GM08714 (cell line): ENCODE data around the gene ITGB5.

Experiments used
- H3K4me3 ChIP-seq: fragments of 200-500 bp; sonication (Bioruptor generic); 2 replicates; pipeline ENCODE4 v1.5.1; 2014; ENCODE audit warnings: mild to moderate bottlenecking, low read length, inconsistent platforms
- ZNF274 ChIP-seq: IDR thresholded peaks from 2 replicates; pipeline ENCODE4 v1.6.1; 2012; ENCODE audit warnings: mild to moderate bottlenecking, low read depth, low read length

ITGB5 gene

GRCh38 chr3:124859025-124859424, 28.1 kb downstream of the ITGB5 start:
- no peak for TF ChIP-seq ZNF274

GRCh38 chr3:124858275-124858674, 28.9 kb downstream of the ITGB5 start:
- no peak overlapping the region for H3K4me3 ChIP-seq
- TF ChIP-seq ZNF274: no peak

More at GRCh38 chr3:124859025-124859424, 28.1 kb downstream of the ITGB5 start:
- no peak overlapping the region for H3K4me3 ChIP-seq

DNA sequence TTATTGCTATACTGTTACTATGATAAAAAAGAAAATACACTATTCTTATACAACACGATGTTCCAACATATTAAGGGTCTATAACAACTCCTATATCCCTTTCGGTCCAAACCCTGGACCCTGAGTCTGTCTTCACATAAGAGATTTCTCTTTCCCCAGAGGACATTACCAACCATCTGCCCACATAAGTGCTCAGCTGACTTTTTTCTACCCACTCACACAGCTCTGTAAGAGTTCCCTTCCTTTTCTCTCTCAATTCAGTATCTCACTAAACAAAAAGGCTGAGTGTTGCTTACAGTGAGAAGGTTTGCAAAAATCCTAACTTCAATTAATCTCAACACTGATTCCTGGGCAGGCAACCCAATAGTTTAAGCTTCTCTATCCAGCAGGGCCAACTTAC, 30.5 kb downstream of the ITGB5 start:
- no peak for TF ChIP-seq ZNF274
- H3K4me3 ChIP-seq: no peak overlapping the region

DNA sequence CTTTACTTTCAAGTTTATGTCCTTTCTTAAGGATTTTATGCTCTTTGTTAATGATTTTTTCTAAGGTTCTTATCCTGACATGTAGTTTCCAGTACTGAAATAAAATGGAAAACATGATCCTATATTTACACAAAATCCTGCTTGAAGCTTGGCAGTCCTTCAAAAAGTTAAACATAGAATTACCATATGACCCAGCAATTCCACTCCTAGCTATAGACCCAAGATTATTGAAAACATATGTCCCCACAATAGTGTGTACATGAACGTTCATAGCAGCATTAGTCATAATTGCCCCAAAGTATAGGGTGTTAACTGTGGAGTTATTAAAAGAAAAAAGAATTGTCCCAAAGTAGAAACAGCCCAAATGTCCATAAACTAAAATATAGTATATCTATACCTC, 33.2 kb downstream of the ITGB5 start:
- TF ChIP-seq ZNF274: no peak
- H3K4me3 ChIP-seq: no peak overlapping the region

- H3K4me3 ChIP-seq: no peak overlapping the region
- no peak for TF ChIP-seq ZNF274
Measured at GRCh38 chr3:124853446-124853845, 33.7 kb downstream of the ITGB5 start.

GRCh38 chr3:124851905-124852304, 35.3 kb downstream of the ITGB5 start:
- TF ChIP-seq ZNF274: no peak
- no peak overlapping the region for H3K4me3 ChIP-seq

DNA sequence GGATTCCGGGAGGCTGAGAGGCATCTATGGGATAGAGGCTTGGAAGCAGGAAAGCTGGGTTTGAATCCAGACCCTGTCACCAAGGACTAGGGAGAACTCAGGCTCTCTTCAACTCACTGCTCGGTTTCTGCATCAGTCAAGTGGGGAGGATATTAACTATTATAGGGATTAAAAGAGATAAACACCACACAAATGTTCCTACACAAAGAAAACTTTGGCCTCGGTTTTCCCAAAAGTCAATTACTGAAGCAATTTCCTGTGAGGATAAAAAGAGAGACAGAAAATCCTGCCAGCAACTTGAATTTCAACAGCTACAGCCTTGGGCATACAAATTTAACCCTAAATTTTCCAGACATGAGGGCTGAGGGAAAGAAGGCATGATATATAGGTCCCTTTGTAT, 36.0 kb downstream of the ITGB5 start:
- no peak overlapping the region for H3K4me3 ChIP-seq
- TF ChIP-seq ZNF274: no peak

DNA sequence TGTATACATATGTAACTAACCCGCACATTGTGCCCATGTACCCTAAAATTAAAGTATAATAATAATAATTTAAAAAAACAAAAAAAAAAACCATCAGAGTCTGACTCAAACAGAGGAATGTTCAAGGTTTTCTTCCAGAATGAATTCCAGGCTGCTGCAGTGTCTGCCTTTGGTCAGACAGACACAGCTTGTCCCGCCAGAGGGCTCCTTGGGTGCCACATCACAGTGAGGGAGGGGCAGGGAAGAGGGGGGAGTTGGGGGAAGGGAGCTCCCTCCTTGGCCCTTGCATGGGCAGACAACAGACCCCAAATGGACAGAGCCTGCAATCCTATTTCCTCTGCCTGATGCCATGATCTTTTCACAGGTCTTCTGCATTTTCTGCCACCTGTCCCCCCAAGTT, 36.5 kb downstream of the ITGB5 start:
- no peak overlapping the region for H3K4me3 ChIP-seq
- no peak for TF ChIP-seq ZNF274

GRCh38 chr3:124850212-124850611, 37.0 kb downstream of the ITGB5 start:
- no peak overlapping the region for H3K4me3 ChIP-seq
- TF ChIP-seq ZNF274: no peak

- H3K4me3 ChIP-seq: no peak overlapping the region
- no peak for TF ChIP-seq ZNF274
Measured at GRCh38 chr3:124848300-124848699, 38.9 kb downstream of the ITGB5 start.

DNA sequence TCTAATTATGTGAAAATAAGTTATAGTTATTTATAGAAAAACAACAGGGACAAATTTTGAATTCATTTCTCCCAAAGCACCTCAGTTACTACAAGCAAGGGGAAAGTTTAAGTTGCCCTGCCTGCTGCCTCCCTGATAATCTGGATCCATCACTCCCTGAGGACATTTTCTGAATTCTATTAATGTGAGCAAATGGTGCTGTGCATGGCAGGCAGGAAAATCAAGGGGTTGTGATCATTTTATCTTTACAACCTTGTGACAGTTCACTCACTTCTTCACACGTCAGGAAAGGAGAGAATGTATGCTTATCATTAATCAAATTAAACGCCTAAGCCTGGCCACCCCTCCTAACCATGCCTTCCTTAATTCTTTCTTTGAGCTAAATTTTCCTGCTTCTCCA, 39.3 kb downstream of the ITGB5 start:
- no peak for TF ChIP-seq ZNF274
- H3K4me3 ChIP-seq: no peak overlapping the region

- TF ChIP-seq ZNF274: no peak
- H3K4me3 ChIP-seq: no peak overlapping the region
Measured at GRCh38 chr3:124847051-124847450, 40.1 kb downstream of the ITGB5 start.

GRCh38 chr3:124846189-124846588, 41.0 kb downstream of the ITGB5 start:
- no peak overlapping the region for H3K4me3 ChIP-seq
- TF ChIP-seq ZNF274: no peak

- no peak for TF ChIP-seq ZNF274
- no peak overlapping the region for H3K4me3 ChIP-seq
Measured at GRCh38 chr3:124845406-124845805, 41.8 kb downstream of the ITGB5 start.

DNA sequence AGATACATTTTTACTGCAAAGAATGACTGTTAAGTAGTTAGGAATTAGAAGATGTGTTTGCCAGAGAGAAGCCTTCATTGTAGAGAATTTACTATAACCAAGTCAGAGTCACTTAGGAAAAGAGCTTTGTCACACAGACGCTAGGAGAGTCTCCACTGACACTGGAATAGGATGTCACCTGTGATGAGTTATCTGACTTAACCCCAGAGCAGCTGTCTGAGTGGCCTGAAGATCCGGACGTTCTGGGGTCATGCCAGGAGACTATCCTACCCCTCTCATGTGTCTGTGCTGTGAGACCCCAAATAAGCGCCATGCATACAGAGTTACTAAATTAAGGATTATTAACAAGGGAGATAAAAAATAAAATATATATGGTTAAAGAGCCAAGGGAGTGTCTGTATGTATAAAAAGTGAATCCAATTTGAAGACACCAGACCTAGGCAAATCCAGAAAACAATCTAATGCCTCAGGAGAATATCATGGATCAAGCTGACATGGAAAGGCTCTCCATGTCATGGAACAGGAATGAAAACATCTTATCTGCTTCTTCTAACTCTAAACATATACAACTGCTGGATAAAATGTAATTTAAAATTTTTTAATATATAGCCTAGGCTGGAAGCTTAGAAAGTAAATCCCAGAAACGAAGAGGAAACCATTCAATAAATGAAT, 43.5 kb downstream of the ITGB5 start:
- H3K4me3 ChIP-seq: no peak overlapping the region
- no peak for TF ChIP-seq ZNF274

DNA sequence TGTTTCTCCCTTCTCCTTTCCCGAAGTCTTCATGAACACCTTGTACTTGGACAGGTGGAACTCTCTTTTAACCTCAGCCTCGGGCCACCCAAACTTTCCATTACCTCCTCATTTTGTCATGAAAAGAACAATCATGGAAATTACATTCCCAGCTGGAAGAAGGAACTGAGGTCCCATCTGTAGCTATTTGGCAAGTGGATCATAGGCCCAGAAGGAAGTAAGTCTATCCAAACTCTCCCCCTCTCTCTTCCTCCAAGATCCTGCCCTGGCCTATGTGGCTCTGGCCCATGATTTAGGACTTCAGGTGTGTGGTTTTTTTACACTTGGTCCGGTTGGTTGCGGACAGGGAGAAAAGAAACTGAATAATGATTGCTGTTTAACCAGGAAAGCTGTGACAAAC, 44.1 kb downstream of the ITGB5 start:
- TF ChIP-seq ZNF274: no peak
- no peak overlapping the region for H3K4me3 ChIP-seq

GRCh38 chr3:124841517-124841916, 45.6 kb downstream of the ITGB5 start:
- H3K4me3 ChIP-seq: no peak overlapping the region
- TF ChIP-seq ZNF274: no peak
